AG10803 (cell line): ENCODE measurements around the gene PSPH.
"Not testable (repeated sequence)": the region's sequence is repeated elsewhere in the genome, so short reads cannot be mapped to it uniquely, and the experiment has no call there.

Experiments
- DNase-seq: peaks from one replicate; pipeline ENCODE4 v3.0.0; 2010; ENCODE audit warnings: low read depth
- H3K4me3 ChIP-seq: 2 replicates; pipeline ENCODE4 v1.5.1; 2011; ENCODE audit warnings: mild to moderate bottlenecking, low read length, control low read depth
- TF ChIP-seq, protein P1 (sequence below): conservative IDR thresholded peaks from 2 replicates; pipeline ENCODE4 v1.5.1; 2011; ENCODE audit warnings: mild to moderate bottlenecking, low read length, control low read depth, inconsistent platforms

Gene PSPH

DNA sequence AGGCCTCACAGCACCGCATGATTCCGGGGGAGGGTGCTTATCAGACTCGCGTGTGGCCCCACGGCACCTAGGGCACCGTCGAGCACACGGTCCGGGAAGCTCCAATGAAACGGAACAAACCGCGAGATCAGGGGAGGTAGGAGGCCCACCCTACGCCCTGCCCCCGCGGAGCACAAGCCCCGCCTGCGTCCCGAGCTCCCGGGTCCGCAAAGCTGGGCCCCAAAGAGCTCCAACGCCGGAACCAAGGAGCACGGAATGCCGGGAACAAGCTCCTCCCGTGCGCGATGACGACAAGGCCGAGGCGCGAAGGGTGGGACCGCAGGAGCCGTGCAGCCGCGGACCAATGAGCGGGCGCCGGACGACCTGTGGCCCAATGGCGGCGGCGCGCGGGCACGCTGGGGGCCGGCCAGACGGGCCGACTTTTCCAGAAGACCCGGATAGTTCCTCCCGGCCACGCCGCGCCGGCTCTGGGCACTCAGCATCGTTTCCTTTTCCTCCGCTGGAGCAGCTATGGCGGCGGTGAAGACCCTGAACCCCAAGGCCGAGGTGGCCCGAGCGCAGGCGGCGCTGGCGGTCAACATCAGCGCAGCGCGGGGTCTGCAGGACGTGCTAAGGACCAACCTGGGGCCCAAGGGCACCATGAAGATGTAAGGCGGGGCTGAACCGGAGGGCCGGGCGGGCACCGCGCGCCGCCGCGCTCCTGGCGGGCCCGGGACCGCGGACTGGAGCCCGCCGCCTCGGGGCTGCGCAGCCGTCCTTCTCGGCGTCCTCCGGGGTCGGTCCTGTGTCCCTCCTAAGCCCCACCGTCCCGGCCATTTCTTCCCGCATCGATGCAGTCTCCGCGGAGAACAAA lies at the start of gene PSPH, which contains the start of gene CCT6A:
Gene PSPH, minus strand, starts transcription at position 106 of the 853 bp plus-strand sequence. CDS start 30,232 bp downstream, outside the sequence.
Gene CCT6A, plus strand, starts transcription at position 427 of the 853 bp plus-strand sequence. Its CDS starts 84 bp downstream, at position 511.
- peak within 1 kb of the TSS; percentile 95 for H3K4me3 ChIP-seq
- peak; percentile 98 for DNase-seq
- TF ChIP-seq, protein P1, sequence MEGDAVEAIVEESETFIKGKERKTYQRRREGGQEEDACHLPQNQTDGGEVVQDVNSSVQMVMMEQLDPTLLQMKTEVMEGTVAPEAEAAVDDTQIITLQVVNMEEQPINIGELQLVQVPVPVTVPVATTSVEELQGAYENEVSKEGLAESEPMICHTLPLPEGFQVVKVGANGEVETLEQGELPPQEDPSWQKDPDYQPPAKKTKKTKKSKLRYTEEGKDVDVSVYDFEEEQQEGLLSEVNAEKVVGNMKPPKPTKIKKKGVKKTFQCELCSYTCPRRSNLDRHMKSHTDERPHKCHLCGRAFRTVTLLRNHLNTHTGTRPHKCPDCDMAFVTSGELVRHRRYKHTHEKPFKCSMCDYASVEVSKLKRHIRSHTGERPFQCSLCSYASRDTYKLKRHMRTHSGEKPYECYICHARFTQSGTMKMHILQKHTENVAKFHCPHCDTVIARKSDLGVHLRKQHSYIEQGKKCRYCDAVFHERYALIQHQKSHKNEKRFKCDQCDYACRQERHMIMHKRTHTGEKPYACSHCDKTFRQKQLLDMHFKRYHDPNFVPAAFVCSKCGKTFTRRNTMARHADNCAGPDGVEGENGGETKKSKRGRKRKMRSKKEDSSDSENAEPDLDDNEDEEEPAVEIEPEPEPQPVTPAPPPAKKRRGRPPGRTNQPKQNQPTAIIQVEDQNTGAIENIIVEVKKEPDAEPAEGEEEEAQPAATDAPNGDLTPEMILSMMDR = no peak

DNA sequence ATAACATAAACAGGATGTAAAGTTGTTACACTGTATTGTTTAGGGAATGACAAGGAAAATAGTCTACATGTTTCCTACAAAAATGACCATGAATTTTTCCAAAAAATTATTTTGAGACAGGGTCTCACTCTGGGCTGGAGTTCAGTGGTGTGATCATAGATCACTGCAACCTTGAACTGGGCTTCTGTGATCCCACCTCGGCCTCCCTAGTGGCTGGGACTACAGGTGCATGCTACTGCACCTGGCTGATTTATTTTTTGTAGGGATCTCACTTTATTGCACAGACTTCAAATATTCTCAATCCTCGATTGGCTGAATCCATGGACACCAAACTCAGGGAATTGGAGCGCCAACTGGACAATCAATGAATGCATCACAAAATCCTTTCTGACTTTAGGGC lies 48.4 kb upstream of the PSPH start:
- no peak overlapping the region for H3K4me3 ChIP-seq
- TF ChIP-seq, protein P1 = no peak
- no peak for DNase-seq

DNA sequence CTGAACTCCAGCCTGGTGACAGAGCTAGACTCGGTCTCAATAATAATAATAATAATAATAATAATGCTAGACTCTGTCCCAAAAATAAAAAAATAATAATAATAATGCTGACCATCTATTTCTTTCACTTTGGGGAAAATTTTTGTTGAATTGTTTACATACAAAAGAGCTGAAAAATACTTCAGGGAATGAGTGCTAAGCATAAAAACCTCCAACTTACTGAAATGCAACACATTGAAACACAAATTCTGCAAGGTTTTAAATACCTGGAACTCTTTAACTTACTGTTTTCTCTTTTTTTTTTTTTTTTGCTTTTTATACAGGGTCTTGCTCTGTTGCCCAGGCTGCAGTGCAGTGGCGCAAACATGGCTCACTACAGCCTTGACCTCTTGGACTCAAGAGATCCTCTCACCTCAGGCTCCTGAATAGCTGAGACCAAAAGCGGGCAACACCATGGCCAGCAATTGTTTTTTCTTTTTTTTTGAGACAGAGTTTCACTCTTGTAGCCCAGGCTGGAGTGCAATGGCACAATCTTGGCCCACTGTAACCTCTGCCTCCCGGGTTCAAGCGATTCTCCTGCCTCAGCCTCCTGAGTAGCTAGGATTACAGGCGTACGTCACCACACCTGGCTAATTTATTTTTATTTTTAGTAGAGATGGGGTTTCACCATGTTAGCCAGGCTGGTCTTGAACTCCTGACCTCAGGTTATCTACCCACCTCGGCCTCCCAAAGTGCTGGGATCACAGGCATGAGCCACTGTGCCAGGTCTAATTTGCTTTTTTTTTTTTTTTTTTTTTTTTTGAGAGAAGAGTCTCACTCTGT lies 47.2 kb upstream of the PSPH start:
- DNase-seq, H3K4me3 ChIP-seq: not testable (repeated sequence)

DNA sequence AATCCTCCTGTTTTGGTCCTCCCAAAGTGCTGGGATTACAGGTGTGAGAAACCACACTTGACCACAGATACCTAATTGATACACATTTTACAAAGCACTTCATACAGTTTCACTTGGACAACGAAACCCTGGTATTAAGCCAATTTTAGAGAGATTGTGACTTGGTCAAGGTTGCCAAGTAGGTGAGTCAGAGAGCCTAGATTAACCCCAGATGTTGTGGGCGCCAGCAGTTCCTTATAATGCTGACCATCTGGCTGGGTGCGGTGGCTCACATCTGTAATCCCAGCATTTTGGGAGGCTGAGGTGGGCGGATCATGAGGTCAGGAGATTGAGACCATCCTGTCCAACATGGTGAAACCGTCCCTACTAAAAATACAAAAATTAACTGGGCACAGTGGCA lies 46.5 kb upstream of the PSPH start:
- peak; percentile 96 for DNase-seq
- TF ChIP-seq, protein P1 = no peak

DNA sequence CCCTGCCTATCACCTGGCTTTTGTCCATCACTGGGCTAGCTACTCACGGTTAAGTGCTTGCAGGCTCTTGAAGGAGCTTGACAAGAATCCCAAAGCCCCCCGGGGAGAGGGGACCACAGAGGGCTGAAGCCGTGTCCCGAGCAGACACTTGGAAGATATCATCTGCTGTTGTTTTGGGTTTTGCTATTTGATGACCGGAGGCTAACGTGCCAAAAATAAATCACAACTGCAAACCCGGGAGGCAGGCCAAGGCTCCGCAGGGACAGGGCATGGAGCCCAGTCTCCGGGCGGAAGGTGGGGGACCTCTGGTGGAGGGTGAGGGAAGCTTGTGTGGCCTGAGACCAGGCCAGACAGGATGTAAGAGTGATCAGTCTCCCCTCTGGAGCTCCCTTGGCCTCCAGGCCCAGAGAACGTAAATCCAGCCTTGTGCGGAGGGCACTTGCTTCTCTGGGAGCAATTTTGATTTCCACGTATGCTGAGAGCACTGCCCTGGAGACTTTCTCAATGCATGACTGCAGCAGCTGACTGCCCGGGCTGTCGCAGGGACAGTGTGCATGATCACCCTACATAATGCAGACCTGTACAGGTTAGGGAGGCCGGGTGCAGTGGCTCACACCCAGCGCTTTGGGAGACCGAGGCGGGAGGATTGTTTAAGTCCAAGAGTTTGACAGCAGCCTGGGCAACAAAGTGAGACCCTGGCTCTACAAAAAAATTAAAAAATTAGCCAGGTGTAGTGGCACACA lies 41.7 kb upstream of the PSPH start, which contains the start of gene PHKG1:
Gene PHKG1, minus strand, starts transcription at position 164 of the 743 bp plus-strand sequence. CDS start 4,011 bp downstream, outside the sequence.
- TF ChIP-seq, protein P1 = peak; percentile 69
- DNase-seq = peak; percentile 91
- peak within 1 kb of the TSS; percentile 33 for H3K4me3 ChIP-seq

More for the DNA sequence above, 46.5 kb upstream of the PSPH start:
- no peak overlapping the region for H3K4me3 ChIP-seq

DNA sequence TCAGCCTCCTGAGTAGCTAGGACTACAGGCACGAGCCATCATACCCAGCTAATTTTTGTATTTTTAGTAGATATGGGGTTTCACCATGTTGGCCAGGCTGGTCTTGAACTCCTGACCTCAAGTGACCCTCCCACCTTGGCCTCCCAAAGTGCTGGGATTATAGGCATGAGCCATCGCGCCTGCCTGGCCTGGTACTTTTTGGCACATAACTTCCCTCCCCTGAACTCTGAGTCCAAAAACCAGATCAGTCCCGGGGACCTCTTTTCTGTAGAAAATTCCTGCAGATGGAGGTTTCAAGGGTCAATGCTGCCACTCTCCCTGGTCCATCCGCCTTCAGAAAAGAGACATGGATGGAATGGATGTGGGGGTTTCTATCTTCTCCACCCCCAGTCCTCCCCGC lies 41.1 kb upstream of the PSPH start:
- not testable (repeated sequence) for DNase-seq
- H3K4me3 ChIP-seq = peak overlapping the region; percentile 33

DNA sequence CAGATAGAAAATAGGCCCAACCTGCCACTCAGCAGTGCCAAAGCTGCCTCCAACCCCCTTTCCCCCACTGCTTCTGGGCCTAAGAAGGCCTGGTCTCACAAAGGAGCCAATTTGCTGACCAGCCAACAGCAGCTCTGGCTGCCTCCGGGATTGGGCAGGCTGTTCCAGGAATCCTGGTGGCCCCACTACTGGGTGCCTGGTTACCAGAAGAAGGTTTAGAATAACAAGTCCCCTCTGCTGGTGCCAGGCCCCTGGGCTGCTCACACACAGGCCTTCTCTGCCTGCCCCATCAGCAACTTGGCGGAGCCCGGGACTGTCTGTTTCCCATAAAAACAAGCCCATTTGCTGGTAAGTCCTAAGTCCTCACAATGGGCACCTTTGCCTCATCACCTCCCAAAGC lies 40.3 kb upstream of the PSPH start:
- TF ChIP-seq, protein P1 = no peak
- peak; percentile 63 for DNase-seq
- no peak overlapping the region for H3K4me3 ChIP-seq
